SK-N-SH (cell line): Measurements from ENCODE around the gene UBE4B. TPM values are rescaled to one million over a fixed set of nuclear protein-coding genes. Genes with fewer than 3 reads are reported as not detected.

Source experiments
- CTCF ChIA-PET: fragments of 300-600, 350-600 bp; formaldehyde crosslinking; extraction: SDS; loops from one replicate; lab custom pipeline; 2021; lab: Yijun Ruan, JAX
- POLR2A ChIA-PET: fragments of 350-600 bp; sonication (Branson Sonifier 250); formaldehyde crosslinking; extraction: SDS; loops from one replicate; lab custom pipeline; 2020; ENCODE audit warnings: antibody characterized with exemption, inconsistent platforms; lab: Yijun Ruan, JAX
- DNase-seq: peaks from one replicate; pipeline ENCODE4 v3.0.0; 2012
- H2AFZ ChIP-seq: fragments of 200-600 bp; sonication (generic); 2 replicates; pipeline ENCODE4 v1.8.1; 2016; ENCODE audit warnings: antibody characterized with exemption, mild to moderate bottlenecking, low read depth
- H3F3A ChIP-seq: fragments of 200-600 bp; sonication (generic); replicated peaks from 2 replicates; pipeline ENCODE3; 2016; ENCODE audit warnings: antibody characterized with exemption, mild to moderate bottlenecking; ENCODE audit not compliant: insufficient read depth
- H3K27ac ChIP-seq, 2 experiments: fragments of 200-500 bp in 1 of 2; fragments of 200-600 bp in 1 of 2; sonication (Bioruptor generic) in 1 of 2; sonication (generic), shearing (Covaris generic) in 1 of 2; 2 replicates each; pipeline versions ENCODE4 v1.5.1 to v1.6.1; 2014 to 2016; ENCODE audit warnings: low read depth in 2 of 2, inconsistent platforms in 1 of 2, low read length in 1 of 2, mild to moderate bottlenecking in 1 of 2, mixed read lengths in 1 of 2
- H3K27me3 ChIP-seq: fragments of 200-600 bp; sonication (generic), shearing (Covaris generic); 2 replicates; pipeline ENCODE4 v1.6.1; 2016; ENCODE audit warnings: mixed run types; ENCODE audit not compliant: insufficient read depth
- H3K36me3 ChIP-seq, 2 experiments: fragments of 200-500 bp in 1 of 2; fragments of 200-600 bp in 1 of 2; sonication (Bioruptor generic) in 1 of 2; sonication (generic) in 1 of 2; replicated peaks in 1 of 2; 2 replicates each; pipeline versions ENCODE3 to v1.5.1; 2014 to 2016; ENCODE audit warnings: low read length in 1 of 2, mild to moderate bottlenecking in 1 of 2; ENCODE audit not compliant: insufficient read depth in 2 of 2, control insufficient read depth in 1 of 2
- H3K4me1 ChIP-seq, 2 experiments: fragments of 200-500 bp in 1 of 2; fragments of 200-600 bp in 1 of 2; sonication (Bioruptor generic) in 1 of 2; sonication (generic), shearing (Covaris generic) in 1 of 2; 2 replicates each; pipeline versions ENCODE4 v1.5.1 to v1.6.1; 2014 to 2016; ENCODE audit warnings: low read depth in 1 of 2, low read length in 1 of 2, mixed run types in 1 of 2; ENCODE audit not compliant: insufficient read depth in 2 of 2, control insufficient read depth in 1 of 2
- H3K4me2 ChIP-seq: fragments of 200-600 bp; sonication (generic), shearing (Covaris generic); 2 replicates; pipeline ENCODE4 v1.6.1; 2017; ENCODE audit warnings: mixed run types
- H3K4me3 ChIP-seq, 2 experiments: fragments of 200-500 bp in 1 of 2; fragments of 200-600 bp in 1 of 2; sonication (Bioruptor generic) in 1 of 2; sonication (generic), shearing (Covaris generic) in 1 of 2; 2 replicates each; pipeline versions ENCODE4 v1.5.1 to v1.8.1; 2014 to 2016; ENCODE audit warnings: low read depth in 2 of 2, inconsistent platforms in 1 of 2, low read length in 1 of 2, mild to moderate bottlenecking in 1 of 2, mixed read lengths in 1 of 2, moderate library complexity in 1 of 2
- H3K79me2 ChIP-seq: fragments of 200-600 bp; sonication (generic); 2 replicates; pipeline ENCODE4 v1.8.1; 2017; ENCODE audit warnings: mild to moderate bottlenecking; ENCODE audit not compliant: insufficient read depth
- H3K9ac ChIP-seq: fragments of 200-600 bp; sonication (generic); 2 replicates; pipeline ENCODE4 v1.6.1; 2017; ENCODE audit warnings: mixed run types
- H3K9me2 ChIP-seq: fragments of 200-600 bp; sonication (generic); 2 replicates; pipeline ENCODE4 v1.6.1; 2017; ENCODE audit warnings: mixed run types
- H3K9me3 ChIP-seq: fragments of 200-600 bp; sonication (generic); 2 replicates; pipeline ENCODE4 v1.6.1; 2017; ENCODE audit warnings: mixed run types, mild to moderate bottlenecking, moderate library complexity
- H4K20me1 ChIP-seq: fragments of 200-600 bp; sonication (generic); 2 replicates; pipeline ENCODE4 v1.6.1; 2017; ENCODE audit warnings: mild to moderate bottlenecking, mixed run types; ENCODE audit not compliant: insufficient read depth
- EZH2phosphoT487 ChIP-seq: fragments of 200-600 bp; sonication (generic); IDR thresholded peaks from 2 replicates; pipeline ENCODE4 v1.6.1; 2017; ENCODE audit warnings: low read depth, mixed run types, mild to moderate bottlenecking, antibody characterized with exemption, moderate library complexity, borderline replicate concordance
- FOSL2 ChIP-seq: IDR thresholded peaks from 2 replicates; pipeline ENCODE4 v1.4.0; 2012; ENCODE audit warnings: low read depth, mild to moderate bottlenecking, moderate library complexity, borderline replicate concordance
- FOXJ3 ChIP-seq: sonication (generic); formaldehyde crosslinking; IDR thresholded peaks from 2 replicates; pipeline ENCODE4 v1.5.1; 2020; ENCODE audit warnings: mild to moderate bottlenecking, missing genetic modification reagents
- FOXM1 ChIP-seq: IDR thresholded peaks from 2 replicates; pipeline ENCODE4 v1.4.0; 2012; ENCODE audit warnings: low read depth, mild to moderate bottlenecking
- GABPA ChIP-seq: IDR thresholded peaks from 2 replicates; pipeline ENCODE4 v1.4.0; 2012; ENCODE audit warnings: low read depth, mild to moderate bottlenecking
- JUND ChIP-seq: IDR thresholded peaks from 2 replicates; pipeline ENCODE4 v1.4.0; 2012
- MXI1 ChIP-seq: IDR thresholded peaks from 2 replicates; pipeline ENCODE4 v1.6.1; 2012; ENCODE audit warnings: mild to moderate bottlenecking, low read depth, low read length, improper control_type of control experiment
- NFIC ChIP-seq: IDR thresholded peaks from 2 replicates; pipeline ENCODE4 v1.4.0; 2012; ENCODE audit warnings: borderline replicate concordance
- POLR2AphosphoS5 ChIP-seq: IDR thresholded peaks from 2 replicates; pipeline ENCODE4 v1.6.1; 2012; ENCODE audit warnings: low read depth, low read length
- RAD21 ChIP-seq: IDR thresholded peaks from 2 replicates; pipeline ENCODE4 v1.6.1; 2012; ENCODE audit warnings: mild to moderate bottlenecking, low read length
- TCF12 ChIP-seq: IDR thresholded peaks from 2 replicates; pipeline ENCODE4 v1.4.0; 2012
- TEAD4 ChIP-seq: IDR thresholded peaks from 2 replicates; pipeline ENCODE4 v1.4.0; 2012; ENCODE audit warnings: mild to moderate bottlenecking, borderline replicate concordance; ENCODE audit not compliant: insufficient read depth
- YY1 ChIP-seq: IDR thresholded peaks from 2 replicates; pipeline ENCODE4 v1.4.0; 2012; ENCODE audit warnings: low read depth, mild to moderate bottlenecking
- WGBS: methylation state at CpG from one replicate; pipeline ENCODE4 v1.1.6; 2017; ENCODE audit warnings: low lambda C conversion rate; 5-methylcytosine and 5-hydroxymethylcytosine counted together
- polyA plus RNA-seq, 3 experiments: library from polyadenylated mRNA; depleted of rRNA; stranded (reverse); fragments of >200 nt; gene quantifications; 2 replicates each; pipeline ENCODE4 v1.2.3, GENCODE V29; 2012
- TF ChIP-seq, protein P1 (sequence below): fragments of 200-600 bp; sonication (generic); IDR thresholded peaks from 2 replicates; pipeline ENCODE4 v1.6.1; 2017; ENCODE audit warnings: antibody characterized with exemption, mild to moderate bottlenecking, moderate library complexity
- TF ChIP-seq, protein P2 (sequence below): IDR thresholded peaks from 2 replicates; pipeline ENCODE4 v1.4.0; 2012; ENCODE audit warnings: low read depth, borderline replicate concordance
- TF ChIP-seq, protein P3 (sequence below): IDR thresholded peaks from 2 replicates; pipeline ENCODE4; 2012
- TF ChIP-seq, protein P4 (sequence below): IDR thresholded peaks from 2 replicates; pipeline ENCODE4 v1.4.0; 2012; ENCODE audit warnings: low read depth
- TF ChIP-seq, protein P5 (sequence below): IDR thresholded peaks from 2 replicates; pipeline ENCODE4 v1.4.0; 2012; ENCODE audit warnings: low read depth, borderline replicate concordance
- TF ChIP-seq, protein P6 (sequence below): IDR thresholded peaks from 2 replicates; pipeline ENCODE4 v1.6.1; 2012; ENCODE audit warnings: mild to moderate bottlenecking, low read depth, low read length, moderate library complexity
- TF ChIP-seq, protein P7 (sequence below): fragments of 150-350 bp; IDR thresholded peaks from 2 replicates; pipeline ENCODE4 v1.6.1; 2017; ENCODE audit warnings: antibody characterized with exemption, low read length, low read depth, borderline replicate concordance

Gene UBE4B
- polyA plus RNA-seq, 1 of the 3 experiments (the other 2 are of a cell fraction), result 19.1 TPM

DNA sequence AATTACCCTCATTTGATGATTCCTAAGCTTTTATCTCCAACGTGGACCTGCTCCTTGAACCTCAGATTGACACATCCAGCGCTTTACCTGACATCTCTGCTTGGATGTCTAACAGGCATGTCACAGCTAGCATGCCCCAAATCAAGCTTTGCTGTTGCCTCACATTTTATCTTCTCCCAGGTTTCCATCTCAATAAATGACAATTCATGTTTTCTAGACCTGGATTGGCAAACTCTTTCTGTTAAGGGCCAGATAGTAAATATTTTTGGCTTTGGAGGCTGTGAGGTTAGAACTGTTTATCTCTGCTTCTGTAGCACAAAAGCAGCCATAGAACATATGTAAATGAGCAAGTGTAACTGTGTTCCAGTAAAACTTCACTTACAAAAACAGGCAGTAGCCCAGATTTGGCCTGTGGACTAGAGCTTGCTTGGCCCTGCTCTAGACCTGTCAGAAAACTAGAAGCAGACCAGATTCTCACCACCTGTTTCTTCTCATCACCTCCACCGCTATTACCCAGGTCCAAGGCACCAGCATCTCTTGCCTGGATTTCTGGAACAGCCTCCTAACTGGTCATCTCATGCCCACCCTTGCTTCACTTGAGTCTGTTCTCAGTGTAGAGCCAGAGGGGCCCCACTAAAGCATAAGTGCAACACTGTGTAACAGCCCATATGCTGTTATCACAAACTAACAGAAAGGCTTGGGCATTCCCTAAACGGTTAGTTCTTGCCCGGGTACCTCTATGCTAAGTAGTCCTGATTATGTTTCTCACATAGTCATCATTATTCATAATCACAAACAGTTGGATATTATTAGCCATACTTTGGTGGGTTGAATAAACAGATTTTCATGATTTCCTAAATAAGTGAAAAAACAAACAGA lies 42.3 kb downstream of the UBE4B start:
- Histone ChIP-seq H3K9me3 (no peaks in the 10 kb centered on the region), H4K20me1 (peaks cover 5% of the 10 kb centered on the region), H3K79me2 (peaks cover 76% of the 10 kb centered on the region), H3K9ac (peak overlapping the region; percentile 47; the same call in 1 of the 2 replicates), H3K4me3 (no peak overlapping the region), H3F3A (peaks cover 25% of the 10 kb centered on the region), H3K27ac (peak overlapping the region; percentile 44 to 91; a peak in 3 of 4 replicates), H3K9me2 (no peaks in the 10 kb centered on the region), H3K4me1 (peaks cover 6 to 22% of the 10 kb centered on the region in 2 experiments; a peak in 3 of 4 replicates), H2AFZ (no peak overlapping the region)
- CTCF ChIA-PET, result no interaction called here
- POLR2A ChIA-PET, result no interaction called here
- DNase-seq, result no peak
- 73% methylated on average over 5 of the region's 5 CpGs for WGBS
- TF ChIP-seq POLR2AphosphoS5 (no peak), EZH2phosphoT487 (no peak), FOSL2 (no peak), JUND (no peak), FOXJ3 (no peak), YY1 (no peak), GABPA (no peak), MXI1 (no peak), FOXM1 (no peak), RAD21 (no peak), TEAD4 (no peak), TCF12 (no peak), NFIC (no peak)
- TF ChIP-seq, protein P1, sequence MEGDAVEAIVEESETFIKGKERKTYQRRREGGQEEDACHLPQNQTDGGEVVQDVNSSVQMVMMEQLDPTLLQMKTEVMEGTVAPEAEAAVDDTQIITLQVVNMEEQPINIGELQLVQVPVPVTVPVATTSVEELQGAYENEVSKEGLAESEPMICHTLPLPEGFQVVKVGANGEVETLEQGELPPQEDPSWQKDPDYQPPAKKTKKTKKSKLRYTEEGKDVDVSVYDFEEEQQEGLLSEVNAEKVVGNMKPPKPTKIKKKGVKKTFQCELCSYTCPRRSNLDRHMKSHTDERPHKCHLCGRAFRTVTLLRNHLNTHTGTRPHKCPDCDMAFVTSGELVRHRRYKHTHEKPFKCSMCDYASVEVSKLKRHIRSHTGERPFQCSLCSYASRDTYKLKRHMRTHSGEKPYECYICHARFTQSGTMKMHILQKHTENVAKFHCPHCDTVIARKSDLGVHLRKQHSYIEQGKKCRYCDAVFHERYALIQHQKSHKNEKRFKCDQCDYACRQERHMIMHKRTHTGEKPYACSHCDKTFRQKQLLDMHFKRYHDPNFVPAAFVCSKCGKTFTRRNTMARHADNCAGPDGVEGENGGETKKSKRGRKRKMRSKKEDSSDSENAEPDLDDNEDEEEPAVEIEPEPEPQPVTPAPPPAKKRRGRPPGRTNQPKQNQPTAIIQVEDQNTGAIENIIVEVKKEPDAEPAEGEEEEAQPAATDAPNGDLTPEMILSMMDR, result no peak
- TF ChIP-seq, protein P2, sequence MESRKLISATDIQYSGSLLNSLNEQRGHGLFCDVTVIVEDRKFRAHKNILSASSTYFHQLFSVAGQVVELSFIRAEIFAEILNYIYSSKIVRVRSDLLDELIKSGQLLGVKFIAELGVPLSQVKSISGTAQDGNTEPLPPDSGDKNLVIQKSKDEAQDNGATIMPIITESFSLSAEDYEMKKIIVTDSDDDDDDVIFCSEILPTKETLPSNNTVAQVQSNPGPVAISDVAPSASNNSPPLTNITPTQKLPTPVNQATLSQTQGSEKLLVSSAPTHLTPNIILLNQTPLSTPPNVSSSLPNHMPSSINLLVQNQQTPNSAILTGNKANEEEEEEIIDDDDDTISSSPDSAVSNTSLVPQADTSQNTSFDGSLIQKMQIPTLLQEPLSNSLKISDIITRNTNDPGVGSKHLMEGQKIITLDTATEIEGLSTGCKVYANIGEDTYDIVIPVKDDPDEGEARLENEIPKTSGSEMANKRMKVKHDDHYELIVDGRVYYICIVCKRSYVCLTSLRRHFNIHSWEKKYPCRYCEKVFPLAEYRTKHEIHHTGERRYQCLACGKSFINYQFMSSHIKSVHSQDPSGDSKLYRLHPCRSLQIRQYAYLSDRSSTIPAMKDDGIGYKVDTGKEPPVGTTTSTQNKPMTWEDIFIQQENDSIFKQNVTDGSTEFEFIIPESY, result no peak
- TF ChIP-seq, protein P3, sequence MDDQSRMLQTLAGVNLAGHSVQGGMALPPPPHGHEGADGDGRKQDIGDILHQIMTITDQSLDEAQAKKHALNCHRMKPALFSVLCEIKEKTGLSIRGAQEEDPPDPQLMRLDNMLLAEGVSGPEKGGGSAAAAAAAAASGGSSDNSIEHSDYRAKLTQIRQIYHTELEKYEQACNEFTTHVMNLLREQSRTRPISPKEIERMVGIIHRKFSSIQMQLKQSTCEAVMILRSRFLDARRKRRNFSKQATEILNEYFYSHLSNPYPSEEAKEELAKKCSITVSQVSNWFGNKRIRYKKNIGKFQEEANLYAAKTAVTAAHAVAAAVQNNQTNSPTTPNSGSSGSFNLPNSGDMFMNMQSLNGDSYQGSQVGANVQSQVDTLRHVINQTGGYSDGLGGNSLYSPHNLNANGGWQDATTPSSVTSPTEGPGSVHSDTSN, result no peak
- TF ChIP-seq, protein P4, sequence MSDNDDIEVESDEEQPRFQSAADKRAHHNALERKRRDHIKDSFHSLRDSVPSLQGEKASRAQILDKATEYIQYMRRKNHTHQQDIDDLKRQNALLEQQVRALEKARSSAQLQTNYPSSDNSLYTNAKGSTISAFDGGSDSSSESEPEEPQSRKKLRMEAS, result no peak
- TF ChIP-seq, protein P5, sequence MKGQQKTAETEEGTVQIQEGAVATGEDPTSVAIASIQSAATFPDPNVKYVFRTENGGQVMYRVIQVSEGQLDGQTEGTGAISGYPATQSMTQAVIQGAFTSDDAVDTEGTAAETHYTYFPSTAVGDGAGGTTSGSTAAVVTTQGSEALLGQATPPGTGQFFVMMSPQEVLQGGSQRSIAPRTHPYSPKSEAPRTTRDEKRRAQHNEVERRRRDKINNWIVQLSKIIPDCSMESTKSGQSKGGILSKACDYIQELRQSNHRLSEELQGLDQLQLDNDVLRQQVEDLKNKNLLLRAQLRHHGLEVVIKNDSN, result no peak
- TF ChIP-seq, protein P6, sequence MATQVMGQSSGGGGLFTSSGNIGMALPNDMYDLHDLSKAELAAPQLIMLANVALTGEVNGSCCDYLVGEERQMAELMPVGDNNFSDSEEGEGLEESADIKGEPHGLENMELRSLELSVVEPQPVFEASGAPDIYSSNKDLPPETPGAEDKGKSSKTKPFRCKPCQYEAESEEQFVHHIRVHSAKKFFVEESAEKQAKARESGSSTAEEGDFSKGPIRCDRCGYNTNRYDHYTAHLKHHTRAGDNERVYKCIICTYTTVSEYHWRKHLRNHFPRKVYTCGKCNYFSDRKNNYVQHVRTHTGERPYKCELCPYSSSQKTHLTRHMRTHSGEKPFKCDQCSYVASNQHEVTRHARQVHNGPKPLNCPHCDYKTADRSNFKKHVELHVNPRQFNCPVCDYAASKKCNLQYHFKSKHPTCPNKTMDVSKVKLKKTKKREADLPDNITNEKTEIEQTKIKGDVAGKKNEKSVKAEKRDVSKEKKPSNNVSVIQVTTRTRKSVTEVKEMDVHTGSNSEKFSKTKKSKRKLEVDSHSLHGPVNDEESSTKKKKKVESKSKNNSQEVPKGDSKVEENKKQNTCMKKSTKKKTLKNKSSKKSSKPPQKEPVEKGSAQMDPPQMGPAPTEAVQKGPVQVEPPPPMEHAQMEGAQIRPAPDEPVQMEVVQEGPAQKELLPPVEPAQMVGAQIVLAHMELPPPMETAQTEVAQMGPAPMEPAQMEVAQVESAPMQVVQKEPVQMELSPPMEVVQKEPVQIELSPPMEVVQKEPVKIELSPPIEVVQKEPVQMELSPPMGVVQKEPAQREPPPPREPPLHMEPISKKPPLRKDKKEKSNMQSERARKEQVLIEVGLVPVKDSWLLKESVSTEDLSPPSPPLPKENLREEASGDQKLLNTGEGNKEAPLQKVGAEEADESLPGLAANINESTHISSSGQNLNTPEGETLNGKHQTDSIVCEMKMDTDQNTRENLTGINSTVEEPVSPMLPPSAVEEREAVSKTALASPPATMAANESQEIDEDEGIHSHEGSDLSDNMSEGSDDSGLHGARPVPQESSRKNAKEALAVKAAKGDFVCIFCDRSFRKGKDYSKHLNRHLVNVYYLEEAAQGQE, result no peak
- TF ChIP-seq, protein P7, sequence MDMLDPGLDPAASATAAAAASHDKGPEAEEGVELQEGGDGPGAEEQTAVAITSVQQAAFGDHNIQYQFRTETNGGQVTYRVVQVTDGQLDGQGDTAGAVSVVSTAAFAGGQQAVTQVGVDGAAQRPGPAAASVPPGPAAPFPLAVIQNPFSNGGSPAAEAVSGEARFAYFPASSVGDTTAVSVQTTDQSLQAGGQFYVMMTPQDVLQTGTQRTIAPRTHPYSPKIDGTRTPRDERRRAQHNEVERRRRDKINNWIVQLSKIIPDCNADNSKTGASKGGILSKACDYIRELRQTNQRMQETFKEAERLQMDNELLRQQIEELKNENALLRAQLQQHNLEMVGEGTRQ, result no peak
- TF ChIP-seq, all 33 proteins: peak for 0
- Histone ChIP-seq H3K4me2 (peak overlapping the region; percentile 61; the same call in 1 of the 2 replicates), H3K36me3 (peaks cover 2 to 7% of the 10 kb centered on the region in 2 experiments), H3K27me3 (no peaks in the 10 kb centered on the region)
